Measurements from ENCODE around the gene FRYL. TPM values are rescaled to one million over a fixed set of nuclear protein-coding genes. Genes with fewer than 3 reads are reported as not detected.
"Not testable (repeated sequence)": the region's sequence is repeated elsewhere in the genome, so short reads cannot be mapped to it uniquely, and the experiment has no call there.

Gene FRYL
- polyA plus RNA-seq, 3 donors = 9.8 to 15.9 (median 13.8) TPM

DNA sequence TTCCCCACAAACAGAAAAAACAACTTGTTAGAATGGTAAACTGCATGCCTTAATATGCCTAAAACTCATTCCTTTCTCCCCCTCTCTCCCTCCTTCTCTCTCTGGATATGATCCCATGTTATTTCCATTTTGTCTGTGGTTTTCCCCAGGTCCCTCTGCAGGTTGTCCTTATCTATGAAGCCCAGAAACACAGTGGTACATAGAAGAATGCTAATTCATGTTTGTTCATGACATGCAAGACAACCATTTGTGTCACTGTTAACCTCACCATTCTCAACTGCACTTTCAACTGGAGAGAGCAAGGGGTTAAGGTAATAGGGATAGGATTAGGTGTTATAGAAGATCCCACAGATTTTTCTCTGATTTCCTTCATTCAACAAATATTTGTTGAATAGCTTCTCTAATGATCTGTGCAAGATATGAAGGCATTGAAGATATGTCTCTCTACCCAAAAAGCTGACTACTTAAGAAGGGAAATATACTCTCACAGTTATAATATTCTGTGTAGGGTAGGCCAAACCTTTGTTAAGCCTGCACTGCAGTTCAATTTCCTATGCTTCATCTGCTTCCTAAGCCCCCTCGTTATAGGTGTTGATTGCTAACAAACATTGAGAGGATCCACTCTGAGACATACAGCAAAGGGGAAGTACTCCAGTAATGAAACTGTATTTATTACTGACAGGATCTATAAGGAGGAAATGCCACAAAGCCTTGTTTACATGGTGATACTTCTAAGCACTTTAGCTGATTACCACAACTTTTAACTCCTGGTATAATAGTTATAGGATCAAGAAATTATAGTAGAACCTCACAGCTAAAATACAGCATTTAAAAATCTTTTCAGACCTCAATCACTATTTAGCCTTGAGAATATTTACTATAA, 96.1 kb downstream of the FRYL start:
- WGBS, 3 donors = 25 to 50% (median 27%) methylated on average over 1 of the region's 1 CpG
- no peak overlapping the region for H3K27ac ChIP-seq (ENCODE audit: low read depth, low read length)

DNA sequence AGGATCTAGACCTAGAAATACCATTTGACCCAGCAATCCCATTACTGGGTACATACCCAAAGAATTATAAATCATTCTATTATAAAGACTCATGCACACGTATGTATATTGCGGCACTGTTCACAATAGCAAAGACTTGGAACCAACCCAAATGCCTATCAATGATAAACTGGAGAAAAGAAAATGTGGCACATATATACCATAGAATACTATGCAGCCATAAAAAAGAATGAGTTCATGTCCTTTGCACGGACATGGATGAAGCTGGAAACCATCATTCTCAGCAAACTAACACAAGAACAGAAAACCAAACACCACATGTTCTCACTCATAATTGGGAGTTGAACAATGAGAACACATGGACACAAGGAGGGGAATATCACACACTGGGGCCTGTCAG, 97.2 kb downstream of the FRYL start:
- H3K27ac ChIP-seq (ENCODE audit: low read depth, low read length) = not testable (repeated sequence)
- WGBS, 3 donors = 79 to 97% (median 91%) methylated on average over 3 of the region's 3 CpGs

DNA sequence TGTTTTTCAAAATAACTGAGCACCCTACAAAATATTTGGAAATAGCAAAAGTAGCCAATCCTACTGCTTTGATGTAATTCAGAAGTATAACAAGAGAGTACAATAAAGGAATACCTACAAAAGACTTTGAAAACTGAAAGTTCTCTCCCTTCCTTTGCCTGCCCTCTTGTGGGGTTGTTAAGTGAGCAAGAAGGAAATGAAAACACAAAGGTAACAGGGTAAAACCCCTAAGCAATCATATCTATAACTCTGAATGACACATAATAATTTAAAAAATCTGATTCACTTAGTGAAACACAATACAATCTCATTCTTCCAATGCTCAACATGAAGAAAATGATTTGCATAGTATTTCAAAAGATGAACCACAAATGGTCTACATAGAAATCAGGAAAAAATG, 98.2 kb downstream of the FRYL start:
- no peak overlapping the region for H3K27ac ChIP-seq (ENCODE audit: low read depth, low read length)

DNA sequence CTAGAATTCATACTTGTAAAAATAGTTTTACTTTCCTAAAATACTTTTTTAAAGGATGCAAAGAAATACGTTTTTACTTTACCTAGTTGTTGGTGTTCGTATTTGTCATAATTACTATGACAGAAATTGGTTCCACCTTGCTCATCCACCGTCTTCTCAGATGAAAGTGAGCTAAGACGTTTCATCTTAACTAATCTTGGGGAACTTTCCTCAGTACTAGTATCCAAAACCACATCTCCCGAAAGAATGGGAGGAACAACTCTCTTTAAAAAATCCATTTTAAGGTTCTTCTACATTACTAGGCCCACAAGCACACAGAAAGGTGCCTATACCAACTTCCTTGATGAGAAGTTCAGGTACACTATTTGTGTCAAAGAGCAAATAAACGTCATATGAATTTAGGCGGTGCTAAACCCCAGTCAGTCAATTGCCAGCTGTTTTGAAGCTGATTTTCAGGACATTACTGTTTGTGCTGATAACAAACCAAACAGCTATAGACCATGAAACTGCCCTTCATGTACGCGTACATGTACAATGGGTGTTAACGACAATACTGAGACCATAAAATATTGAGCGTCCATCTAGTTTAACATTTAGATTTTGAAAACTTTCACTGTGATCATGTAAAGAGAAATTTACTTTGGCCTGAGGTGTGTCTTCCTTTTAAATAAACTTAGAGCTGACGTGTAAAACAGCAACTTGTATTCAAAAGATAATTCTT, 99.1 kb downstream of the FRYL start:
- H3K27ac ChIP-seq (ENCODE audit: low read depth, low read length) = no peak overlapping the region
- WGBS, 3 donors = 57 to 79% (median 71%) methylated on average over 12 of the region's 12 CpGs

DNA sequence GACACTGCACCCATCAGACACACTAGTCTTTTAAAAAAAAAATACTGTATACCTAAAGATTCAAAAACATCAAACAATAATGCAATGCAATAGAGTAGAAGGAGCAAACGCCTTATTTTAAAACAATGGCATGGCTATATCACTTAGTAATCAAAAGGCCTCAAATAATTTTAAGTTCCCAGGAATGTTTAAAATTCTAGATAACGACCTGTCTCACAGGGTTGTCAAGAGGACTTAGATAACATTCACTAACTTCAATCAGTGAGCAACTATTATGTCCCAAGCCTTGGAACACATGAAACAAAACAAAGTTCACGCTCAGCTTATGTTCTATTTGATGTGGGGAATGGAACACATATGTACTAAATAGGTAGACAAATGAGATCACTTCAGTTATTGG, 106.5 kb downstream of the FRYL start:
- H3K27ac ChIP-seq (ENCODE audit: low read depth, low read length) = no peak overlapping the region
- 80 to 92% (median 85%) methylated on average over 3 of the region's 3 CpGs for WGBS, 3 donors

DNA sequence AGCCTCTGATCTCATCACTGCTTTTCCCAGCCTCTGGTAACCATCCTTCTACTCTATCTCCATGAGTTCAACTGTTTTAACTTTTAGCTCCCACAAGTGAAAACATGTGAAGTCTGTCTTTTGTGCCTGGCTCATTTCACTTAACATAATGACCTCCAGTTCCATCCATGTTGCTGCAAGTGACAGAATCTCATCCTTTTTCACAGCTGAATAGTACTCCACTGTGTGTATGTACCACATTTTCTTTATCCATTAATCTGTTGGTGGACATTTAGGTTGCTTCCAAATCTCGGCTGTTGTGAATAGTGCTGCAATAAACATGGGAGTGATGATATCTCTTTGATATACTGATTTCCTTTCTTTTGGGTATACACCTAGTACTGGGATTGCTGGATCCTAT, 109.5 kb downstream of the FRYL start:
- 91 to 97% (median 94%) methylated on average over 1 of the region's 1 CpG for WGBS, 3 donors

DNA sequence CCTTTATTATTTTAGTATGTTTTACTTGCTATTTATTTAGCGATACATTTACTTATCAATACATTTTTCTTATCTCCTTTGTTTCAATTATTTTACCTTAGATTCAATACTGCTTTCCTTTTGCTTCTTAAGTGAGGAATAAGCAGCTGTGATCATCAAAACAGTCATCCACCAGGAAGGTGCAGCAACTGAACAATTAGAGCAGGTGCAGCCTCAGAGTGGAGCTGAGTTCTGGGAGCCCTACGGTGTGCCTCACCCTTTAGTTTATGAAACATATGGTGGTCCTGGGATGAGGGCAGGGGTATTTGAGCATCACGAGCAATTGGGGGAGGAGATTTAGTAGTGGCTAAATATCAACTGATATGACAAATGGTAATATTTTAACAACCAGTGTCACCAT, 111.0 kb downstream of the FRYL start:
- H3K27ac ChIP-seq (ENCODE audit: low read depth, low read length) = no peak overlapping the region
- WGBS, 3 donors = 94 to 98% (median 95%) methylated on average over 3 of the region's 3 CpGs

More for the DNA sequence above, 109.5 kb downstream of the FRYL start:
- H3K27ac ChIP-seq (ENCODE audit: low read depth, low read length) = no peak overlapping the region

DNA sequence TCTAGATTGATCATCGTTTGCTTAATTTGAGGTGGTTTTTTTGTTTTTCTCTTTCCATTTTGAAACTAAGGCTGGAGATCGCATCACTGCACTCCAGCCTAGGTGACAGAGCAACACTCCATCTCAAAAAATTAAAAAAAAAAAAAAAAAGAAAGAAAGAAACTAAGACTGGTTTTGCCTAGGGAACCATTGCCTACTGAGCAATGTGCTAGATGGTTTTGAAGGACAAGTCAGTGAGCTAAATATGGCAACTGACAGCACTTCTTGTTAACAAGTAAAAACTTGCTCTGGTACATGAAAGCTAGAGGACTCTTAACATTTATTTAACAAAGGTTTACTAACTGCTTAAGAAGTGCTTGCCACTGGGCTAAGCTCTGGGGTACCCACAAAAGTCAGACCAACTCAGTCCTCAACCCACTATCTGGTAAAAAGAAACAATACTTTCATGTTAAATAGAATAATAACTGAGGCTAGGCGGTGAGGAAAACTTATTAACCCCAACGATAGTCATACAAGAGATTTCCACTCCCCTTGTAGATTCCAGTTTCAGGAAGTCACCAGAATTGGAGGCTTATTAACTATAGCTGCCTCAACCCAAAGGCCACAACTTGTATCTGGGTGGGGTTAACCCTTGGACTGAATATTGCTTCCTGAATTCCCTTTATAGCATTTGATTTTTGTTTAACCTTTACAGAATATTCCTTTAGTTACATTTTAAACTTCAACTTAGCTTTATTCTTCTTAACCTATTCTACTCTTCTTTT, 111.6 kb downstream of the FRYL start:
- H3K27ac ChIP-seq (ENCODE audit: low read depth, low read length) = no peak overlapping the region
- WGBS, 3 donors = 79 to 83% (median 80%) methylated on average over 4 of the region's 4 CpGs

DNA sequence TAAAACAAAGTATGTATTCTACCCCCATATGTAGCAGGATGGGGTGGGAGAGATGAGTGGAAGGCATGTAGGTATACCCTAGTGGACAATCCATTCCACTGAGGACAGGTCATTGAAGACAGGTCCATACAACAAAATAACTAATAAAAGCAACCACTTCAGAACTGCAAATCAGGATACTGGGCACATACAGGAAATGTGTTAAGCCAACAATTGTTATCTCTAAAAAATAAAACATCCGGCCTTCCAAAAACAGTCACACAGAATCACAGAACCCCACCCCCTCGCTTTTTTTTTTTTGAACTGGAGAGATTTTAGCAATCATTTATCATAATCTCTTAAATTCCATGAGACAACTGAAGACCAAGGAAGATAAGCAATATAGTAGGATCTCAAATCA, 112.9 kb downstream of the FRYL start:
- no peak overlapping the region for H3K27ac ChIP-seq (ENCODE audit: low read depth, low read length)
- 49 to 66% (median 57%) methylated on average over 2 of the region's 2 CpGs for WGBS, 3 donors

DNA sequence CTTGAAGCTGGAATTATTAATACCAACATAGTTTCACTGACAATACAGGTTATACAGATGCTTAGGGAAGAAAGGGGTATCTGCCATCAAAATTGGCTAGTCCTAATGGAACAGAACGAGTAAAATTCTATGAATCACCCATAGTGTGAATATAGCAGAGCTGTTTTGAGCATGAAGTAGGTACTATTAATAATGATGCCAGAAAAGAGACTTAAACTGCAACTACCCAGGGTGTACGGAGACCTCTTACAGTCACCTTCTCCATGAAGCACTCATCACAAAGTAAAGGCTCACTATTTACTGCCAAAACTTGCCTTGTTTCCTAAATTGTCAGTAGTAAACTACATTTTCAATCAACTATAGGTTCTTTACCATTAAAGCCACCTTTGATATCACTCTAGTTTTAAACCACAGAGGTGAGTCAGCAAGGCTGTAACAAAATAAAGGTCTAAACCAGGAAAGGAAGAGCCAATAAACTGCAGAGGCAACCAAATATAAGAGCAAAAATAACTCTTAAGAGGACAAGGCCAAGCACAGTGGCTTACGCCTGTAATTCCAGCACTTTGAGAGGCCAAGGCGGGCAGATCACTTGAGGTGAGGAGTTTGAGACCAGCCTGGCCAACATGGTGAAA, 114.4 kb downstream of the FRYL start:
- no peak overlapping the region for H3K27ac ChIP-seq (ENCODE audit: low read depth, low read length)
- WGBS, 3 donors = 82 to 93% (median 93%) methylated on average over 4 of the region's 4 CpGs

DNA sequence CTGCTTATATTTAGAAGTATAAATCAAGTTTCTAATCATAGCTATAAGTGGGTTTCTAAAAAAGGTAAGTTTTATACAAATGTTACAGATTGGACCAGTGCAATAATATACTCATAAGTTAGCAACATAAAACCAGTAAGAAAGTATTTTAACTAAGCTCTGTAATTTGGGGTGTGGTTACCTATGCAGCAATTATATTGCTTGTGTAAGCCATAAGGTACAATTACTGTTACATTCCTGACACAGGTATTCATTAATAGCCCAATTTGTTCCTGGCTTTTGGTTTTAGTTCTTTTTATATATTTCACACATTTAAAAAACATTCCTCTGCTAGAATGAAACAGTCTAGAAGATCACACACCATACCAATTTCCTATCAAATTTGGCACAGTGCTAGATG, 115.1 kb downstream of the FRYL start:
- H3K27ac ChIP-seq (ENCODE audit: low read depth, low read length) = no peak overlapping the region

DNA sequence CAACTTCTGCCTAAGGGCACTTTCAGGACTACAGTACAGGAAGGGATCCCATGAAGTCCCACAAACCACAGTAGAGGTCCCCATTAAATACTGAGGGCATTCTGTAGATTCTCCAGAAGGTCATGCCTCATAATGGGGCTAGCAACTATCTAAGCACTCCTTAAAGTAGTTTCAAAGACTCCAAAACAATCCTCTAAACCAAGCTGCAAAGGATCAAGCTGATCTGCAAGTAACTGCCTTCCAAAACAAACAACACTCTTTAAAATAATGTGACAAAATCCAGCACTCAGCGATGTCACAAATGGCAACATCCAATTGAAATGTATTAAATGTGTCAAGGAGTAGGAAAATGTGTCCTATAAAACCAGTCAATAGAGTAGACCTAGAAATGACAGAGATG, 118.7 kb downstream of the FRYL start:
- 90 to 97% (median 97%) methylated on average over 1 of the region's 1 CpG for WGBS, 3 donors
- H3K27ac ChIP-seq (ENCODE audit: low read depth, low read length) = no peak overlapping the region

DNA sequence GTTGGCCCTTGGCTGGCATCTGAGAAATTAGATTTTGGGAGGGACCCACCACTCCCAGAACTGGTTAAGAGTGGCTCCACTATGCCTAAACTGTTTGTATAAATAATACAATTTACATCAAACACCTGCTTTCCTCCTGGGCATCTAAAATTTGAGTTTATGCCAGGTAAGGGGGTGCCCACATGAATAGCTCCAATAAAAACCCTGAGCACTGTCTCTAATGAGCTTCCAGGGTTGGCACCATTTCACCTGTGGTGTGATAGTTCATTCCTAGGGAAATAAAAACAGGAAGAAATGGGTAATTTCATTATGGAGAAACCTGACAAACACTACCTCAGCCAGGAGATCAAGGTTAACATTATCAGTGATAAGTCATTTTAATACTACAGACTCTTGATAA, 119.7 kb downstream of the FRYL start:
- H3K27ac ChIP-seq (ENCODE audit: low read depth, low read length) = no peak overlapping the region

DNA sequence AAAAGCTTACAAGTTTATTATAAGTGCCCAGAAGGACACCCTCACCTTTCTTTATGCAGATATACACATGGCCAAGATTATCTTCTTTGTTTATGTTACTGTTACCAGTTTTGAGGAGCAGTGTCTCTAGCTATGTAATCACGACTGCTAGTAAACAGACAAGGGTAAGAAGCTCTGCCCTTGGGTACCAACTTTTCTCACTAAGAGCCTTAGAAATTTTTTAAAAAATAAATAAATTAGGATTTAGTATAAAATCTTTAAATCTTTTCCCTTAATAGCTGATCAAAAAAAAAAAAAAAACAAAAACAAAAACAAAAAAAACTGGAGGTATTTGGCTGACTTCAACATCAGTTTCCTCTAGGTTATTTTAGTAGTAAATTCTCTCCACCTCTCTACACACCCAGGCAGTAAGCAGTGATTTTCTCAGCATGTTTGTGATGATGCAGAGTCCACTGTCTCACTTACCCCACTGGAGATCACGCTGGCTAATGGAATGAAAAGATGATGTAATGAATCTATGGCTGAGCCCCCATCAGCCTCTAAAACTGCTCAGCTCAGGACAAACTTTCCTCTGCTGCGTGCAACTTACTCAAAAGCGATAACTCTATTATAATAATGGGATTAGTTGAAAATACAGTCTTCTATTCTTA, 125.9 kb downstream of the FRYL start:
- H3K27ac ChIP-seq (ENCODE audit: low read depth, low read length) = no peak overlapping the region
- 62 to 73% (median 69%) methylated on average over 4 of the region's 4 CpGs for WGBS, 3 donors

DNA sequence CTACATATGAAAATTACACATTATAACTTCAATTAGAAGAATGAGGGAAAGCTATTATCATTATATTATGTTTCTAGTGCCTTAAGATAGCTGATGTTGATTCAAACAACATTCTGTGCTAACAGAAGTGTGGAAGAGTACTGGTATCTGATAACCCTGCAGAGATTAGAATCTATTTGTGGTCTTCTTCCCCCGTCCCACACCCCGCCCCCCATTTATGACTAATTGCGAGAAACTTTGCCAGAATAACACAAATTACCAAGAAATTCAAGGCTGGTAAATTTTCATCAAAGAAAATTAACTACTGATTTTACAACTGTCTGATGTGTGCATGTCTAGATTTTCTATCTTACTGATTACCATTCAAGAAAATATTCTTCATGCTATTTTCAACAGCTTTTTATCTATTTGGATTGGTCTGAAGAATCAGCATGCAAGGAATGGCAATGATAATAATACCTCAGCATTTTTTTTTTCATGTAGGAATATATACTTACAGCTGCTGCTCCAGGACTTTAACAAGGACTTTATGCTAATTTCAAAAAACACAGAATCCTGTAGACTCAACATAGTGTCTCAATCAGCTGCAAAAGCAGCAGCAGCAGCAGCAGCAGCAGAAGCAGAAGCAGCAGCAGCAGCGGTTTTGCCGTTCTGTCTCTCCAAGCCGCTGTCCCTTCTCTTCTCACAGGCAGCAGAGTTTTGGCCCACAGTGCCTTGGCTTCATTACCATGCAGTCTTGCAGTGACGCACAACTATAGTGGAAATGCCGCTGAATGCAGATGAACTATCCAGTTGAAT, 126.7 kb downstream of the FRYL start:
- no peak overlapping the region for H3K27ac ChIP-seq (ENCODE audit: low read depth, low read length)
- 45 to 57% (median 47%) methylated on average over 8 of the region's 8 CpGs for WGBS, 3 donors

DNA sequence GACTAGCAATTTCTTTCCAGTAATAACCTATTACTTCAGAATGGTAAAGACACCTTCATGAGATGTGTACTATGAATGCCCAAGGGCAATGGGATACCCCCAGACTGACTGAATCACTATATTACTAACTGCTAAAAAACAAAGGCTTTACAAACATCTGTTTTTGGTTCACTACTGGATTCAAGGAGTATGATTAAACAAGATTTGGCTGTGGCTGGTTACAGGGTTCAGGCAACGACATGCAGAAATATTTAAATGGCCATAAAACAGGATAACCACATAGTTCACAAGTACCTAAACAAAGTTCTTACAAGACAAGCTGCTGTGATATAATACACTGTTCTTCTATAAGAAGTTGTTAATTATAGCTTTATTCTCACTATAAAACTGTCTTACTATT, 128.2 kb downstream of the FRYL start:
- H3K27ac ChIP-seq (ENCODE audit: low read depth, low read length) = no peak overlapping the region
- WGBS, 3 donors = 70 to 90% (median 81%) methylated on average over 1 of the region's 1 CpG

DNA sequence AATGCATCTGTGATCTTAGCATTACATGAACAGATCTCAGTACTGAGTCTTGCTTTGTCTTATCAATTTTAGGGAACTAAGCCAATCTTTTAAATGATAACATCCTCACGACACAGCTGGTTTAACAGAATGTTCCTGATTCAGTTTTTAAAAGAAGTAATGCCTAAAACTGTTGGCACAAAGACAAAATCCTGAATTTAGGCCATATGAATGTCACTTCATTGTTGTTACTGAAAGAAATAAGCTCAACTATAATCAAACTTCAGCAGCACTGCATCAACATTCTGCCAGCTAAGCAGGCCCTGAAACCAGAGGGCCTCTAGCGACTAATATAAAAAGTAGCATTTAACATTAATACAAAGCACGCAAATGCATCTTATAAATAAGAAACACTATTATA, 130.6 kb downstream of the FRYL start:
- H3K27ac ChIP-seq (ENCODE audit: low read depth, low read length) = no peak overlapping the region
- 63 to 73% (median 67%) methylated on average over 3 of the region's 3 CpGs for WGBS, 3 donors

Measured in adipose tissue (tissue), 3 donors.